ENCODE data around the gene MYO18B.

- no peak for TF ChIP-seq GABPA (IDR thresholded peaks at IDR 0.05; ENCODE audit: low read depth)
- TF ChIP-seq, protein P1, sequence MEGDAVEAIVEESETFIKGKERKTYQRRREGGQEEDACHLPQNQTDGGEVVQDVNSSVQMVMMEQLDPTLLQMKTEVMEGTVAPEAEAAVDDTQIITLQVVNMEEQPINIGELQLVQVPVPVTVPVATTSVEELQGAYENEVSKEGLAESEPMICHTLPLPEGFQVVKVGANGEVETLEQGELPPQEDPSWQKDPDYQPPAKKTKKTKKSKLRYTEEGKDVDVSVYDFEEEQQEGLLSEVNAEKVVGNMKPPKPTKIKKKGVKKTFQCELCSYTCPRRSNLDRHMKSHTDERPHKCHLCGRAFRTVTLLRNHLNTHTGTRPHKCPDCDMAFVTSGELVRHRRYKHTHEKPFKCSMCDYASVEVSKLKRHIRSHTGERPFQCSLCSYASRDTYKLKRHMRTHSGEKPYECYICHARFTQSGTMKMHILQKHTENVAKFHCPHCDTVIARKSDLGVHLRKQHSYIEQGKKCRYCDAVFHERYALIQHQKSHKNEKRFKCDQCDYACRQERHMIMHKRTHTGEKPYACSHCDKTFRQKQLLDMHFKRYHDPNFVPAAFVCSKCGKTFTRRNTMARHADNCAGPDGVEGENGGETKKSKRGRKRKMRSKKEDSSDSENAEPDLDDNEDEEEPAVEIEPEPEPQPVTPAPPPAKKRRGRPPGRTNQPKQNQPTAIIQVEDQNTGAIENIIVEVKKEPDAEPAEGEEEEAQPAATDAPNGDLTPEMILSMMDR (IDR thresholded peaks at IDR 0.05; ENCODE audit: insufficient read depth, low read length): no peak
These were observed 98.9 kb downstream of the MYO18B start for GRCh38 chr22:25840891-25841290.
